ENCODE measurements around the gene GAK.

GAK gene

DNA sequence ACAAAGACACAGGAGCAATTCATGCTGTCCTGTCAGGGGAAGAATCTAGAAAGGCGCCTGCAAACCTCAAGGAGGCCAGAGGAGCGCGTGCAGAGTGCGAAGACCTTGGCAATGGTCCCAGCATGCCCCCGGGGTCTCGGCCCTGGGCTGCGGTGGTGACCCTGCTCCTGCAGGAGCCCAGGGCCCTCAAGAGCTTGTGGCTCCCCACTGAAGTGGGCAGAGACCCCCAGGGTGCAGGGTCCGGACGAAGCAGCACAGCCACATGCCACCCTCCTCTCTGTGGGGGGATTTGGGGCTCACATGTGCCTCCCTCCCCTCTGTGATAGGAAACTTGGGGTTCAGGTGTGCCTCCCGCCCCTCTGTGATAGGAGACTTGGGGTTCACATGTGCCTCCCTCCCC, 39.3 kb downstream of the GAK start:
- in situ Hi-C loops (cut with MboI; ENCODE audit: low sequenced_read_pairs): no loop called here

DNA sequence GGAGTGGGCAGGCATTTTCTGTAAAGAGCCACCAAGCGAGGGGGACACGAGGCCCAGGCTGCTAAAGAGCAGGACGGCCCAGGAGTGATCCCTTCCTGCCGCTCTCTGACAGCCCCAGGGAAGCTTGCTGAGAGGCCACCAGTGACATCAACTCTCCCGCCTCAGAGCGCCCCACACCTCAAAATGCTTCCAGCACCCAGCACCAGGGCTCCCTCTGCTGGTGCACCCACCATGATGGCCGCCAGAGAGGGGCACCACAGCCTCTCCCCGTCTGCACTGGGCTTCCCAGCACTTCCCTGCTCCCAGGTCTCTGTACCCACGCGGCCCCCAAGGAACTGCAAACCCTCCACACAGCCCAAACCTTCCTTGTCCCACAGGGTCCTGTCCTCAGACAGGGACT, 40.4 kb downstream of the GAK start:
- in situ Hi-C loops (cut with MboI; ENCODE audit: low sequenced_read_pairs): no loop called here

DNA sequence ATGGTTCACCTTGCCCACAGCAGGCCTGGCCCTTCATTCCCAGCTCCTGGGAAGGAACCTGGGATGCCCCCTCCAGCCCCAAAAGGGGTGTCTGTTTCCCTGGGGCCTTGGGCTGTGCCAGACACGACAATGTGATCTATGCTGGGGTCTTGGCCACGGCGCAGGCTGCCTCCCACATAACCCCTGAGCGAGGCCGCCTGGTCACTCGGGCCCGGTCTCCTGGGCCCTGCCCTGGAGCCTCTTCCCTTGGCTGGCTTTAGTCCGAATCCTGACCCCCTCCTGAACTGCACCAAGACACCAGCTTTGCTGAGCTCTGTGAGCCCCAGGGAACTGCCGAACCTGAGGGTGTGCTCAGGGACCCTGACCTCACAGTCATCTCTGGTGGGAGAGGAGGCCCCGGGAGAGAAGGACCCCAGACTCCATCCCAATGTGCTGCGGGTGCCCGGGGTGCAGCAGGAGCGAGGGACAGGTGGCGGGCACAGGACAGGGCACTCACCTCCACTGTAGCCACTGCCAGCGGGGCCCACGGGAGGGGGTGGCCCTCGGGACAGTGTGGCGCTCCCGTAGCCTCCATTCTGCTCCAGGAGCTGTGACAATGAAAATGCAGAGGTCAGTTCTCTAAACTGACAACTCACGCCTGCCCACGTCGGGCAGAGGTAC, 42.0 kb downstream of the GAK start:
- in situ Hi-C loops (cut with MboI; ENCODE audit: low sequenced_read_pairs): no loop called here

DNA sequence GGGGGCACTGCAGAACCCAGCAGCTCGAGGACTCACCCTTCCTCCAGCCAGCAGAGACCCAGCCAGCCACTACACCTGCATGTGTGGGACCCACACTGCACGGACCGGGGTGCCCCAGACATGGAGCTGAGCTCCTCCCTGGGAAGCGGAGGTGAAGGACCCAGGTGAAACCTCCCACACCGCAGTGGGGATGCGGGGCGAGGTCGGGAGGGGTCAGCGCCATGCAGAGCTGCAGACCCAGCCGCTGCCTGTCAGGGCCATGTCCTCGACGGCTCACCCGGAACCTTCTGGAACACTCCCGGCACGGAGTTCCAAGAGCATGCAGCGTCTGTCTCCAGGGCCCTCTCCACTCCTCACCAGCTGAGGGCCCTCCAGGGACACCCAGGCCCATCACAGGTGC, 42.6 kb downstream of the GAK start:
- in situ Hi-C loops (cut with MboI; ENCODE audit: low sequenced_read_pairs): no loop called here

DNA sequence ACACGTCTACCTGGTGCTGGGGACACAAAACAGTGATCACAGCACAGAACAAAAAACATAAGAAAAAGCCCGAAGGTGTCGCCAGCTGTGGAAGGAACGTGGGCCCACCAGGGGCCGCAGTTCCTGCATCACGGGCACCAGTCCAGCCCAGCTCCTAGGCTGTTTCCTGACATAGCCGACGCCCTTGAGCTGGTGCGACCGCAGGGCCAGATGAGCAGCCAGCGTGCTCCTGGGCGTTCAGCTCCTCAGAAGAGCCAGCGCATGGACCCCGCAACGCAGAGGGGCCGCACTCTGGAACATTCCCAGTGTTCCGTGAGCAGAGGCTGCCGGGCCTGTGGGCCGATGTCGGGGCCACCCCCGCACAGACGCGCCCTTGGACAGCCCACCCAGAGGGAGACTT, 44.1 kb downstream of the GAK start:
- in situ Hi-C loops (cut with MboI; ENCODE audit: low sequenced_read_pairs): no loop called here

DNA sequence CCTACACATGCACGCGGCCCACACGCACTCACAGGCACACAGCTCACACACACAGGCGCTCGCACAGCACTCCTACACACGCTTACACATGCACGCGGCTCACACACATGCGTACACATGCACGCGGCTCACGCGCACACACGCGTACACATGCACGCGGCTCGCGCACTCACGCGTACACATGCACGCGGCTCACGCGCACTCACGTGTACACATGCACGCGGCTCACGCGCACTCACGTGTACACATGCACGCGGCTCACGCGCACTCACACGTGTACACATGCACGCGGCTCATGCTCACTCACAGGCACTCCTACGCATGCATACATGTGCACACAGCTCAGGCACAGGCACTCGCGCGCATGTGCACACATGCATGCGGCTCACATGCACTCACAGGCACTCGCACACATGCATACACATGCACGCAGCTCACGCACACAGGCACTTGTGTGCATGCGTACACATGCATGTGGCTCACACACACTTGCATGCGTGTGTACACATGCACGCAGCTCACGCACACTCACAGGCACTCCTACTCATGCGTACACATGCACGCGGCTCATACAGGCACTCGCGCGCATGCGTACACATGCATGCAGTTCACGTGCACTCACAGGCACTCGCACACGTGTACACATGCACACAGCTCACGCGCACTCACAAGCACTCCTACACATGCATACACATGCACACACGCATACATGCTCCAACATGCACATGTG, 44.9 kb downstream of the GAK start:
- in situ Hi-C loops (cut with MboI; ENCODE audit: low sequenced_read_pairs): no loop called here

DNA sequence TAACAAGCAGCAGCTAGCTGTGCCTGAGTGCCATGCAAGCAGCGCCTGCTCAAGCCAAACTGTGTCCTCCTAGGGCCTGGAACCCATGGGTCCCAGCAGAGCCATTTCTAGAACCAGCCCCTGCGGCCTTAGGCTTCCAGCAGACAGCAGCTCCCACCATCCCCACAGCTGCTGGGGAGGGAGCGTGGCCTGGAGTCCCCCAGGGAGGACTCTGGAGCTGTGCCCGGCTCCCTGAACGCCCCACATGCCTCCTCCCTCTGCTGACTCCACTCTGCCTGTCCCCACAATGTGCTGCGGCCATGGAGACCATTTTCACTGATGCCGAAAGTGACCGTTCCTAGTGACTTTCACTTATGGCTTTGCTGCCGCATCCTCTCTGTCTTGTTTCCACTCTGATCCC, 45.9 kb downstream of the GAK start:
- in situ Hi-C loops (cut with MboI; ENCODE audit: low sequenced_read_pairs): no loop called here

DNA sequence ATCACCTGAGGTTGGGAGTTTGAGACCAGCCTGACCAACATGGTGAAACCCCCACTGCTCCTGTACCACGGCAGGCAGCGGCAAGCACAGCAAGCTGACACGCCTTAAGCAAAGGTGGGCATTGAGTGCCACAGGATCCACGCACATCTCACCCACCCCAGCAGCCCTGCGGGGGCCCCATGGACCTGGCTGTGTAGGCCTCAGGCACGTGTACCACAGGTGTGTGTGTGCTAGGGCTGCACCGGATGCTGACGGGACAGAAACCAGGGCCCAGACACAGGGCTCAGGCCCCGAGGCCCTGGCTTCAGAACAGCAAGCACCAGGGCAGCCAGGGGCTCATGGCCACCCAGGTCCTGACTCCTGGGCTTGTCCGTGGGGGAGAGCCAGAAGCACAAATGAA, 46.8 kb downstream of the GAK start:
- in situ Hi-C loops (cut with MboI; ENCODE audit: low sequenced_read_pairs): no loop called here

DNA sequence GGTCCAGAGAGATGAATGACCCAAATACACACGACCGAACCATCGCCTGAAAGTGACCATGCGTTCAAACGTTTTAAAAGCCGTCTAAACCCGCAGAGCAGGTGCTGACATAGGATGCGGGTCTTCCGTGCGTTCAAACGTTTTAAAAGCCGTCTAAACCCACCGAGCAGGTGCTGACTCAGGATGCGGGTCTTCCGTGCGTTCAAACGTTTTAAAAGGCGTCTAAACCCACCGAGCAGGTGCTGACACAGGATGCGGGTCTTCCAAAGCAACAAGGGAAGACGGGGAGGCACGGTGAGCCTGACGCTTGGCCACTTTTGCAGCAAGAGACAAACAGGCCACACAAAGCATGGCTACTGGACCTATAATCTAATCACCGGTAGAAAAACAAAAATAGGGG, 47.2 kb downstream of the GAK start:
- in situ Hi-C loops (cut with MboI; ENCODE audit: low sequenced_read_pairs): no loop called here

DNA sequence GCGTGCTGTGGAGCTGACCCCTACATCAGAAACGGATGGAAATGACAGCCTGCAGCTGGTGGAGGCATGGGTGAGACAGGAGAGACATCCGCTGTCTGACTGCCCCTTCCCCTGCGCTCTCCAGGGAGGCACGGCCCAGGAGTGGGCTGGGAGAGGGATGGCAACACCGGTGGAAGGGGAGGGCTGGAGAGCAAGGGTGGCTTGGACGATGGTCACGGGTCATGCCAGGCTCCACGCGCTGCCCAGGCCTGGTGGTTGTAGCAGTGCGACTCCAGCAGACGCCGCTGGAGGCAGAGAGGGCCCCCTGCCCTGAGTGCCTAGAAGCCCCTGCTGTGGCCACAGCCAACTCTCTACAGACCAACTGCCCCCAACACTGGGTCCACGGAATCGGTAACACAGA, 47.9 kb downstream of the GAK start:
- in situ Hi-C loops (cut with MboI; ENCODE audit: low sequenced_read_pairs): no loop called here

DNA sequence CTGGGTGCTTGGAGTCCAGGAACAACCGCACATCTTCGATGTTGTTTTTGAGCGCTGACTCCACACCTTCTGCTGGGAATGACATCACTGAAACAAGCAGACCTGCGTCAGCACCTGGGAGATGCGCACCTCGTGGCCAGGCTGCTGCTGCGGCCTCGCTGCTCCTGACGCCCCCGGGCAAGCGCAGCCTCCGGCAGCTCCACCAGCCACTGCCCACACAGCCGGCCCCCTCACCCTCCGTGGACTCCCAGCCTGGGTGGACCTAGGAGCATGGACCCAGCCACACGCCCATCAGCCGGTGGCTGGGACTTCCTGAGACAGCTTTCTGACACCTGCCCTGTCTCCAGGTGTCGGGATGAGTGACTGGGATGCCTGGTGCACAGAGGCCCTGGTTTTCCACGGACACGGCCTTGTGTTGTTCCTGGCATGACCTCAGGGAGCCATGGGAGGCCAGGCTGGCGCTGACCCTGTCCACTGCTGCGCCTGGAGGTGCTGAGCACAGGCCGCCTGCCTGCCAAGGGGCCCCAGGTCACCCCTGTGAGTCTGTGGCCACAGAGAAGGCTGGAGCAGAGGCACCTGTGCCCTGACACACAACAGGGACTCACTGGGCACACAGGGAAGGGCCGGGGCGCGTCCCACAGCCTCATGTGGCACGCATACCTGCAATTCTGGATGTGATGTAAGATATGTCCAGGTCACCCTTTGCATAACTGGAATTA, 48.6 kb downstream of the GAK start:
- in situ Hi-C loops (cut with MboI; ENCODE audit: low sequenced_read_pairs): no loop called here

DNA sequence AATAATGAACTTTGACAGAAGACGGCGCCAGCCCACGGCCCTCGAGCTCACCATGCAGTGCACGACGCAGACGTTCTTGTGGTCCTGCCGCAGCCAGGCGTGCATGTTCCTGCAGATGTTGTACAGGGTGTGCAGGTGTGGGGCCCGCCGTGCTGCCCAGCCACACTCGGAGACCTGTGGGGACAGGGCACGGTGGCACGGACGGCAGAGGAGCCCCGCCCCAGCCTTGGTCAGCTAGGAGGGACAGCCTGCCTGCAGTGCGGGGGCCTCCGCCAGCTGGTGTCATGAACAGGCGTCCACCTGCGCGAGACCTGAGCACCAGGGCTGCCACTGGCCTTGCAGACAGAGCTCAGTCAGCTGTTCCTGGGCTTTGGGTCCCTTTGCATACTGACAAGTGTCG, 49.5 kb downstream of the GAK start:
- in situ Hi-C loops (cut with MboI; ENCODE audit: low sequenced_read_pairs): no loop called here

DNA sequence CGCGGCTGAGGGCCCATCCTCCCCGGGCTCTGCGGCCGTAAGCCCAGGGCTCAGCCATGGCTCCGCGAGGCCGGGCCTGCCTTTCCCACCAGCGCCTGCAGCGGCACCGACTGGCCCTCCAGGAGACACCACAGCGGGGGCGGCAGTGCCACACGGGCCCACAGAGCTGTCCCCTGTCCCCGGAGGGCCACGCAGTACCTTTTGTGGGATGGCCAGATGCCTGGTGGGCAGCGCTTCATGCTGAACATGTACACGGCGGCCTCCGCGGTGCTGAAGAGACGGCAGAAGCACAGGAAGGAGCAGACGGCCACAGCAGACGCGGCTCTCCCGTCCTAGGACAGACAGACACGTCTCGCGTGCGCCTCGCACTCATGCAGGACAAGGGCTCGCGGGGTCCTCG, 50.4 kb downstream of the GAK start:
- in situ Hi-C loops (cut with MboI; ENCODE audit: low sequenced_read_pairs): no loop called here

DNA sequence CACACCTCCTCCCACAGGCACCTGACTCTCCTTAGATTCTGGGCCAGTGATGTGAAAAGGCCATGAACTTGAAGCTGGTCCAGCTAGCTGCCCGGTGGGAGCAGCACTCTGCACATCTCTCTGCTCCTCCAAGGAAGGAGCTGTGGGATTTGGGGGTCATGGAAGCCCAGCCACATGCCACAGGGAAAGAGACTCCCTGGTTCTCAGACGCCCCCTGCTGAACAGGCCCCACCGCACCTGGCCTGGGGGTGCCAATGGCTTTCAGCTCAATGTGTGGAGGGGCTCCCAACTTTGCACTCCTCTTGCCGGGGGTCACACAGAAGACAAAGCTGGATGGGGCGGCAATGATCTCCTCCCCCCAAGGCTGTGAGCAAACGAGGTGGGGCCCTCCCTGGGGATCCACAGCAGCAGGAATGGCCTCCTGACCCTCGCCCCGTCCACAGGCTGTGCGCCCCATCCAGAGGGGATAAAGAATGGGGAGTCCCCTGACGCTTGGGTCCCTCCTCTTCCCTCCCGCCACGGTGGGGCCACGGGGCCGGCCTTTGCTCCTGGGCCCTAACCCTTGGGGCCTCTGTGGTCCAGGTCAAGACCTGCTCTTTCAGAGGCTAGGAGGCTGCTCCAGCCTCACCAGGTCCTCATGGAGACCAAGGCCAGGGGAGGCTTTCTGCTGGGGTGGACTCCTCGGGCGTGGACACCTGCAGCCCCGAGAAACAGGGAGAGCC, 51.3 kb downstream of the GAK start:
- in situ Hi-C loops (cut with MboI; ENCODE audit: low sequenced_read_pairs): no loop called here

DNA sequence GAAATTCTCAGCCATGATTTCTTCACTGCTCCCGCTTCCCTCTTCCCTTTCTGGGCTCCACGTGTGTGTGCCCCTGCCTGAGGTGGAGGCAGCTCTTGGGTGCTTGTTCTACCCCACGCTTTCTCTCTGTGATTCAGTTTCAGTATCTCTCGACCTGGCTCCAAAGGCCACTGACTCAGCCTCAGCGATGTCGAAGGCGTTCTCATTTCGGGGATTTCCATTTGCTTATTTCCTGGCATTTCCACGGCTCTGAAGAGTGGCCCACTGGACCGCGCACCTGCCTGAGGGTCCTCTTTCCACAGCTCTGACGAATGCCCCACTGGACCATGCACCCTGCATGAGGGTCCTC, 52.4 kb downstream of the GAK start:
- in situ Hi-C loops (cut with MboI; ENCODE audit: low sequenced_read_pairs): no loop called here

DNA sequence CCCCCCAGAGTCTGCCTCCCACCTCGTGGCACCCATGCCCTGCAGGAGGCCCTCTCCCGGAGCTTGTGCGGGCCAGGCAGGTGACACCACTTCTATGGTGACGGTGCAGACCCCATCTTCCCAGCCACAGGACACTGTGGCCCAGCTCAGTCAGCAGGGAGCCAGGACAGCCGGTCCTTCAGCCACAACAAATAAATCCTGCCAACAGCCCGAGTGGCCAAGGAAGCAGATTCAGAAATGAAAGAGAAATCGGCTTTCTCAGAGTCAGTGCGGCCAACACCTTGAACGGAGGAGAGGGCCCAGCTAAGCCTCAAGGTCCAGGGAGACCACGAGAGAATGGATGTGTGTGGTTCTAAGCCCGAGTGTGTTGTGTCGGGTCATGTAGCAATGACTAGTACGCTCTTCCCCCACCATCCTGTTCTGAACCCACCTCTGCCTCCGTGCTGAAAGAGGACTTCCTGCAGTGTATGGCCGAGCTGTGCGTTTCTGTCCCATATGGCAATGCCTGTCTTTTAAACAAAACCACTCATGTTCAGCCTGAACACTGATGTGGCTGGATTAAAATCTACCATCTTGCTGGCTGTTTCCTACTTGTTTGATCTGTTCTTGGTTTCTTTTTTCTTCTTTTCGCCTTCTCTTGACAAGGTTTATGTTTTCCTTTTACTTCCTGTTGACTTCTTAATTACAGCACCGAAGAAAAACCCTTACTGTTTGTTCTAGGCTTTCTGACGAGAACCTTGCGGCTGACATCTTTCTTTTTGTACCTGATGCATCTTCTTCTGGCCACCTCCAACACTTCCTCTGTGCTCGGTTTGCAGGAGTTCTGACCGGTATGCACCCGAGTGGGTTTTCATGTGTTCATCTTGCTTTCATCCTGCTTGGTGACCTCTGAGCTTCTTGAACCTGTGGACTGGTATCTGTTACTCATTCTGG, 53.1 kb downstream of the GAK start:
- in situ Hi-C loops (cut with MboI; ENCODE audit: low sequenced_read_pairs): no loop called here

DNA sequence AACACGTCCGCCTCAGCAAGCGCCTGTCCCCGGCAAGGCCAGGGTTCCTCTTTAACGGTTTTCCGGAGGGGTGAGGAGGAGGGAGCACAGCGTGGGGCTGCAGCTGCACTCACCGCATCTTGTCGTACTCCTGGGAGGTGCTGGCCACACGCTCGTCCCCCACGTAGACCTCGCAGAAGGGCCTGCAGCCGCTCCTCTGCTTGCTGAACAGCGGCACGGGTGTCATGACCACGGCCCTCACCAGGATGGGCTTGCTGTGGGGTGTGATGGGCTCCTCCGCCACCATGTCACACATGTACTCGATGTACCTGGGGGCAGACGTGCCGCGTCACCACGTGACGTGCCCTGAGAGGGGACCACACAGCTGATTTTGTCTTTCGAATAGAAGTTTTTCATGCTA, 54.6 kb downstream of the GAK start:
- in situ Hi-C loops (cut with MboI; ENCODE audit: low sequenced_read_pairs): no loop called here

DNA sequence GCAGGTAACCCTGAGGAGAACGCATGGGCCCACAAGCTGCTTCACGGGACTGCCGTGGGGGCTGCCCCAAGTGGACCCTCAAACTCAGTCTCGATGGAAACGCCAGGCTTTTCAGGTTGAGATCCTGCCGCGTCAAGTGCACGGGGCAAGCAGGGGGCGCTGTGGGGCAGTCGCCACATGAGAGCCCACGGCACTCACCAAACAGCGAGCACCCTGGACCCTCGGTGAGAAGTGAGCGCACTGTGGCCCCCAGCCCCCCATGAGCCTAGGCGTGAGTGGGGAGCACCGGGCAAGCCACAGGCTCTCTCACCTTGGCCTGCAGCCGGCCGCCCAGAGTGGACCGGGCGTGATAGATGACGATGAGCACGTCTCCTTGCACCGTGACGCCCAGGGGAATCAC, 55.3 kb downstream of the GAK start:
- in situ Hi-C loops (cut with MboI; ENCODE audit: low sequenced_read_pairs): no loop called here

DNA sequence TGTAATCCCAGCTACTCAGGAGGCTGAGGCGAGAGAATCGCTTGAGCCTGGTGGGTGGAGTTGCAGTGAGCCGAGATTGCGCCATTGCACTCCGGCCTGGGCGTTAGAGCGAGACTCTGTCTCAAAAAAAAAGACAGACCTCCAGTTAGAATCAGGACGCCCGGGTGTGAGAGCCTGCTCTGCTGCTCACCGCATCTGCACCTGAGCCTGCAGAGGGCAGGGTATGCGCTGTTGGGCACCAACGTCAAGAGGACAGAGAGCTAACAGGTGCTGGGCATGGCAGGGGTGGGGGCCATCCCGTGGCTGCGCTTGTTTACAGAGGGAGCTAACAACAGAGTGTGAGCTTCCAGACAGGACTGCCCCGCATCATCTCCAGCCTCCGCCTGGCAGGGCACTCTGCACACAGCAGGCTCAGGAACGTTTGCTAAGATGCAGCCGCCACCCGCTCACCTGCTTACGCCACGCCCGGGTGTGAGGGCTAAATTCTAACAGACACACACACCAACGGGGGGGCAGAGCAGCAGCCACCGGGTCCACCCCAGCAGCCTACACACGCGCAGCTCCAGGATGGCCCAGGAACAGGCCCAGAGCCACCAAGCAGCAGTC, 56.2 kb downstream of the GAK start:
- in situ Hi-C loops (cut with MboI; ENCODE audit: low sequenced_read_pairs): no loop called here

Measured in HL-60/S4 treated with phorbol 12-myristate 13-acetate at 8.2 ng/mL for 4 days and 3 days (cell line).